Ovary (tissue), 3 donors: Measurements from ENCODE around the gene HELB.

Experiments used
- EP300 ChIP-seq: sonication (generic); formaldehyde crosslinking; IDR thresholded peaks from one replicate; pipeline ENCODE4 v1.6.1; 2017; ENCODE audit warnings: antibody characterized with exemption
- POLR2A ChIP-seq: fragments of 450-650 bp; IDR thresholded peaks from one replicate; pipeline ENCODE4 v1.6.1; 2017; ENCODE audit warnings: antibody characterized with exemption, mild to moderate bottlenecking, moderate library complexity
- TF ChIP-seq, protein P1 (sequence below), 3 donors: fragments of 450-650 bp in 2 of 3; fragments of 200-600 bp in 1 of 3; IDR thresholded peaks; one replicate each; pipeline versions ENCODE4 v1.5.1 to v1.8.0; 2016 to 2022; ENCODE audit warnings: antibody characterized with exemption in 3 of 3, mild to moderate bottlenecking in 1 of 3
- donor health status: DM: no; HTN: no; CAD: no.

DNA sequence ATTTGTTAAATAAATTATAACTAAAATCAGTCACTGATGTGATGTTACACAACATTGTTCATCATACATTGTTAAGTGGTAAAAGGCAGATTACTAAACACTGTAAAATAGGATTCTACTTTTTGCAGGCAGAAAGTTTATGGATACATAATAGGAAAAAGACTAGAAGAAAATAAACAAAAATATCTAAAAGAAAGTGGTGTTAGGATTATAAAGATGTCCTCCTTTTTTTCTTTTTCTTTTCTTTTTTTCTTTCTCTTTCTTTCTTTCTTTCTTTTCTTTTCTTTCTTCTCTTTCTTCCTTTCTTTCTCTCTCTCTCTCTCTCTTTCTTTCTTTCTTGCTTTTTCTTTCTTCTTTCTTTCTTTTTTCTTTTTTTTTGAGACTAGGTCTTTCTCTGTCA, 39.6 kb upstream of the HELB start:
- no peak for TF ChIP-seq POLR2A
- TF ChIP-seq, protein P1, sequence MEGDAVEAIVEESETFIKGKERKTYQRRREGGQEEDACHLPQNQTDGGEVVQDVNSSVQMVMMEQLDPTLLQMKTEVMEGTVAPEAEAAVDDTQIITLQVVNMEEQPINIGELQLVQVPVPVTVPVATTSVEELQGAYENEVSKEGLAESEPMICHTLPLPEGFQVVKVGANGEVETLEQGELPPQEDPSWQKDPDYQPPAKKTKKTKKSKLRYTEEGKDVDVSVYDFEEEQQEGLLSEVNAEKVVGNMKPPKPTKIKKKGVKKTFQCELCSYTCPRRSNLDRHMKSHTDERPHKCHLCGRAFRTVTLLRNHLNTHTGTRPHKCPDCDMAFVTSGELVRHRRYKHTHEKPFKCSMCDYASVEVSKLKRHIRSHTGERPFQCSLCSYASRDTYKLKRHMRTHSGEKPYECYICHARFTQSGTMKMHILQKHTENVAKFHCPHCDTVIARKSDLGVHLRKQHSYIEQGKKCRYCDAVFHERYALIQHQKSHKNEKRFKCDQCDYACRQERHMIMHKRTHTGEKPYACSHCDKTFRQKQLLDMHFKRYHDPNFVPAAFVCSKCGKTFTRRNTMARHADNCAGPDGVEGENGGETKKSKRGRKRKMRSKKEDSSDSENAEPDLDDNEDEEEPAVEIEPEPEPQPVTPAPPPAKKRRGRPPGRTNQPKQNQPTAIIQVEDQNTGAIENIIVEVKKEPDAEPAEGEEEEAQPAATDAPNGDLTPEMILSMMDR (IDR thresholded peaks at IDR 0.05), result no peak
- TF ChIP-seq EP300, result no peak
